Testis (tissue), 2 donors: ENCODE results near the gene SH3TC1.

Source experiments
- CTCF ChIP-seq, 3 experiments: fragments of 450-650 bp in 2 of 3; fragments of 200-600 bp in 1 of 3; sonication (generic) in 1 of 3; IDR thresholded peaks; one replicate each; pipeline ENCODE4 v1.5.1; 2016 to 2019; ENCODE audit warnings: antibody characterized with exemption in 3 of 3, mild to moderate bottlenecking in 2 of 3, moderate library complexity in 1 of 3
- POLR2A ChIP-seq: fragments of 450-650 bp; IDR thresholded peaks from one replicate; pipeline ENCODE4 v1.6.1; 2017; ENCODE audit warnings: antibody characterized with exemption, mild to moderate bottlenecking, moderate library complexity

- TF ChIP-seq CTCF (IDR thresholded peaks at IDR 0.05) (no peak), POLR2A (no peak)
Measured at GRCh38 chr4:8169763-8170162, 29.3 kb upstream of the SH3TC1 start.
